GM12801 (cell line): ENCODE results near the gene KRTAP4-12.
"Not testable (repeated sequence)": the region's sequence is repeated elsewhere in the genome, so short reads cannot be mapped to it uniquely, and the experiment has no call there.

ENCODE experiments used
- CTCF ChIP-seq: IDR thresholded peaks from one replicate; pipeline ENCODE4 v1.5.1; 2011; ENCODE audit warnings: control low read depth; ENCODE audit not compliant: insufficient read length; ENCODE audit errors: extremely low read depth

The KRTAP4-12 gene

GRCh38 chr17:41117846-41118386 is 6.1 kb downstream of the KRTAP4-12 start, which contains the start of gene KRTAP4-11:
Gene KRTAP4-11 (minus strand): TSS chr17:41118373. CDS start chr17:41118315, 58 bp downstream.
- TF ChIP-seq CTCF: not testable (repeated sequence)

- no peak for TF ChIP-seq CTCF
These were observed 7.7 kb downstream of the KRTAP4-12 start for GRCh38 chr17:41116297-41116696.

GRCh38 chr17:41111151-41111885 is 12.7 kb downstream of the KRTAP4-12 start:
- TF ChIP-seq CTCF: no peak

- TF ChIP-seq CTCF: no peak
These were observed 16.0 kb downstream of the KRTAP4-12 start for GRCh38 chr17:41107941-41108450.

GRCh38 chr17:41105347-41105746 is 18.6 kb downstream of the KRTAP4-12 start, which contains the start of gene KRTAP4-9:
Gene KRTAP4-9 (plus strand): TSS chr17:41105389. CDS start chr17:41105389, 0 bp downstream.
- not testable (repeated sequence) for TF ChIP-seq CTCF

- no peak for TF ChIP-seq CTCF
These were observed 20.1 kb downstream of the KRTAP4-12 start for GRCh38 chr17:41103896-41104295.

GRCh38 chr17:41101586-41102259 is 22.3 kb downstream of the KRTAP4-12 start, which contains the start of gene KRTAP4-16:
Gene KRTAP4-16 (minus strand): TSS chr17:41102209. CDS start chr17:41102209, 0 bp downstream.
- TF ChIP-seq CTCF: no peak
